SK-N-MC (cell line): ENCODE data around the gene MMP20.

Experiments
- EZH2 ChIP-seq: fragments of 200-600 bp; sonication (generic); IDR thresholded peaks from one replicate; pipeline ENCODE4 v1.6.1; 2017; ENCODE audit warnings: antibody characterized with exemption
- POLR2AphosphoS5 ChIP-seq: IDR thresholded peaks from 2 replicates; pipeline ENCODE4 v1.6.1; 2012; ENCODE audit warnings: mild to moderate bottlenecking, low read depth, low read length, borderline replicate concordance

DNA sequence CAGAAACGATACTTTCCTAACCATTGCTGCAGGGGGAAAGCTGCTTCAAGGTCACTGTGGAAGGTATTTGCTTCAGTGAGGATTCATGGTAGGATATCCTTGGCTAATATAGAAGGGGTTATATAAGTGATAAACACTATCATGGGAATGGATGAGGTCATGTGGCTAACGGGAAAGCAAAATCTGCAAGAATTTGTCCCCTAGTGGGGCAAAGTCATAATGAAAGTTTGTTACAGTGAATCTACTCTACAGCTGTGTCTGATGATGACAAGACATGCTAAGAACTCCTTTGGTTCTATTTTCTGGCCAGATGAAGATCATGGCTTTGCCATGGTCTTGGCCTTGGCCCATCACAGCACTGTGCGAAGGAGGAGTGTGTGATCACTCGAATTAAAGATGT, 13.8 kb downstream of the MMP20 start:
- TF ChIP-seq EZH2 (no peak), POLR2AphosphoS5 (no peak)
